Sigmoid colon (tissue), 7 donors: ENCODE results near the gene FNDC1. TPM values are rescaled to one million over a fixed set of nuclear protein-coding genes. Genes with fewer than 3 reads are reported as not detected.

Experiments
- DNase-seq: peaks from one replicate; pipeline ENCODE4 v3.0.0-alpha.2; 2019
- H3K27ac ChIP-seq, 4 donors: fragments of 200-600 bp; sonication (generic); one replicate each; pipeline ENCODE4 v1.5.1; 2016 to 2019; ENCODE audit warnings: mild to moderate bottlenecking in 1 of 4
- H3K27me3 ChIP-seq, 3 donors: fragments of 200-600 bp; sonication (generic); one replicate each; pipeline ENCODE4 v1.5.1; 2019; ENCODE audit warnings: mild to moderate bottlenecking in 1 of 3
- H3K36me3 ChIP-seq, 4 donors: fragments of 200-600 bp; sonication (generic); one replicate each; pipeline ENCODE4 v1.5.1; 2016 to 2019
- H3K4me1 ChIP-seq, 4 donors: fragments of 200-600 bp; sonication (generic); one replicate each; pipeline ENCODE4 v1.5.1; 2017 to 2019
- H3K4me3 ChIP-seq, 4 donors: fragments of 200-600 bp; sonication (generic); one replicate each; pipeline ENCODE4 v1.5.1; 2017 to 2019; ENCODE audit warnings: mild to moderate bottlenecking in 2 of 4, moderate library complexity in 1 of 4
- H3K9me3 ChIP-seq, 4 donors: fragments of 200-600 bp in 3 of 4; sonication (generic) in 3 of 4; one replicate each; pipeline versions ENCODE4 v1.5.1 to v1.6.1; 2013 to 2019
- CTCF ChIP-seq, 4 experiments: fragments of 450-650 bp in 3 of 4; fragments of 200-600 bp in 1 of 4; IDR thresholded peaks; one replicate each; pipeline ENCODE4 v1.5.1; 2016 to 2019; ENCODE audit warnings: antibody characterized with exemption in 4 of 4, mild to moderate bottlenecking in 3 of 4, moderate library complexity in 2 of 4
- EP300 ChIP-seq, 4 donors: sonication (generic); formaldehyde crosslinking; IDR thresholded peaks; one replicate each; pipeline ENCODE4 v1.6.1; 2017; ENCODE audit warnings: antibody characterized with exemption in 4 of 4
- POLR2A ChIP-seq, 2 donors: fragments of 450-650 bp; IDR thresholded peaks; one replicate each; pipeline ENCODE4 v1.6.1; 2016; ENCODE audit warnings: antibody characterized with exemption in 2 of 2, mild to moderate bottlenecking in 2 of 2, moderate library complexity in 2 of 2
- POLR2AphosphoS5 ChIP-seq, 4 donors: sonication (generic); formaldehyde crosslinking; IDR thresholded peaks; one replicate each; pipeline ENCODE4 v1.6.1; 2017; ENCODE audit warnings: antibody characterized with exemption in 4 of 4
- WGBS, 2 donors: extraction: QIAGEN DNeasy Blood & Tissue Kit; methylation state at CpG; one replicate each; pipeline ENCODE4 v1.1.7; 2013; 5-methylcytosine and 5-hydroxymethylcytosine counted together
- intact Hi-C: fragments of 100-400 bp; cut with DNase I; formaldehyde crosslinking; loops from one replicate; pipeline ENCODE4 v1.15.1; 2023
- polyA plus RNA-seq, 3 donors: library from polyadenylated mRNA; stranded (reverse); fragments of 200-250 nt; gene quantifications; one replicate each; pipeline ENCODE4 v1.2.3, GENCODE V29; 2013
- total RNA-seq, 4 donors: library from RNA; depleted of rRNA; stranded (reverse); fragments of >200 nt; gene quantifications; one replicate each; pipeline ENCODE4 v1.1.0, GENCODE V29; 2016
- donor health status: healthy with polysubstance abuse.
- donor health status: Bipolar disorder and iron deficiency.
- donor health status: healthy.

Gene FNDC1
- total and polyA plus RNA-seq, 7 donors = 0.89 to 19.8 (median 16.8) TPM; not detected in 2

- WGBS, 2 donors = 24 to 26% methylated on average over 9 of the region's 9 CpGs
- H3K4me1 ChIP-seq = no peaks in the 10 kb centered on the region
- no peak overlapping the region for H3K4me3 ChIP-seq
- H3K27ac ChIP-seq = no peak overlapping the region
- intact Hi-C loops = loop anchor here (1.0 to 10.0 kb wide), 2 partner anchors 93 to 430 kb away; no protein-coding TSS in a partner anchor
- TF ChIP-seq CTCF (IDR thresholded peaks at IDR 0.05) = peak; percentile 34 to 88 (median 72)
- TF ChIP-seq POLR2A (IDR thresholded peaks at IDR 0.05) = no peak
- no peaks in the 10 kb centered on the region for H3K27me3 ChIP-seq
- no peak for DNase-seq
- H3K36me3 ChIP-seq = no peaks in the 10 kb centered on the region
- H3K9me3 ChIP-seq = no peaks in the 10 kb centered on the region
Observed at GRCh38 chr6:159134701-159135364, 34.4 kb upstream of the FNDC1 start.

- intact Hi-C loops = loop anchor here (10.0 kb wide), 1 partner anchor 433 kb away; no protein-coding TSS in a partner anchor
- Histone ChIP-seq H3K36me3 (no peaks in the 10 kb centered on the region), H3K27me3 (no peaks in the 10 kb centered on the region), H3K4me1 (no peaks in the 10 kb centered on the region), H3K4me3 (no peak overlapping the region), H3K9me3 (no peaks in the 10 kb centered on the region), H3K27ac (no peak overlapping the region)
- no peak for DNase-seq
- WGBS, 2 donors = 75 to 85% methylated on average over 5 of the region's 5 CpGs
- TF ChIP-seq EP300 (IDR thresholded peaks at IDR 0.05) (no peak), CTCF (IDR thresholded peaks at IDR 0.05) (no peak), POLR2AphosphoS5 (IDR thresholded peaks at IDR 0.05) (no peak), POLR2A (IDR thresholded peaks at IDR 0.05) (no peak)
Observed at GRCh38 chr6:159137676-159138075, 31.5 kb upstream of the FNDC1 start.

DNA sequence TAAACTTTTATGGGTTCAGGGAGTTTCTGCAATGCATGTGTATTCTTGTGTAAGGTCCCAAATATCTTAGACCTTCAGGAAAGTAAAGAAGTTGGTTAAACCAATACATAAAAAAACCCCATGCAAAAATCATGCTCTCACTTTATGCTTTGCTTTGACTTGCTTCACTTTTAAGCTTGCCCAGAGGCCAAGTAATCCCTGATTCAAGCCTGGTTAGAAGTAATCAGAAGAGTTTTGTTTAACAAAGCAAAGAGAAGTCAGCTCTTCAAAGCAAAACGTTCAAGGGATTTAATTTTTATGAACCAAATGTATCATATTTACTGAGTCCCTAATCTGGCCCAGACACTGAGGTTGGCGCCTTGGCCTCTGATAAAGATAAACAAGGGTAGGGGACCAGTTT is 26.7 kb upstream of the FNDC1 start:
- 48 to 61% methylated on average over 2 of the region's 2 CpGs for WGBS, 2 donors
- no peaks in the 10 kb centered on the region for H3K4me1 ChIP-seq
- TF ChIP-seq CTCF (IDR thresholded peaks at IDR 0.05) (no peak), POLR2AphosphoS5 (IDR thresholded peaks at IDR 0.05) (no peak), EP300 (IDR thresholded peaks at IDR 0.05) (no peak), POLR2A (IDR thresholded peaks at IDR 0.05) (no peak)
- intact Hi-C loops = no loop called here
- H3K27me3 ChIP-seq = no peaks in the 10 kb centered on the region
- H3K4me3 ChIP-seq = no peak overlapping the region
- no peaks in the 10 kb centered on the region for H3K9me3 ChIP-seq
- H3K36me3 ChIP-seq = no peaks in the 10 kb centered on the region
- no peak overlapping the region for H3K27ac ChIP-seq
- DNase-seq = no peak

- 80 to 84% methylated on average over 6 of the region's 6 CpGs for WGBS, 2 donors
- H3K4me3 ChIP-seq = no peak overlapping the region
- H3K36me3 ChIP-seq = no peaks in the 10 kb centered on the region
- no peaks in the 10 kb centered on the region for H3K4me1 ChIP-seq
- no peak for DNase-seq
- no peak overlapping the region for H3K27ac ChIP-seq
- intact Hi-C loops = no loop called here
- no peak for TF ChIP-seq CTCF (IDR thresholded peaks at IDR 0.05)
- TF ChIP-seq POLR2AphosphoS5 (IDR thresholded peaks at IDR 0.05) = no peak
- TF ChIP-seq POLR2A (IDR thresholded peaks at IDR 0.05) = no peak
- no peak for TF ChIP-seq EP300 (IDR thresholded peaks at IDR 0.05)
- H3K9me3 ChIP-seq = no peaks in the 10 kb centered on the region
- no peaks in the 10 kb centered on the region for H3K27me3 ChIP-seq
Observed at GRCh38 chr6:159148641-159149040, 20.6 kb upstream of the FNDC1 start.

DNA sequence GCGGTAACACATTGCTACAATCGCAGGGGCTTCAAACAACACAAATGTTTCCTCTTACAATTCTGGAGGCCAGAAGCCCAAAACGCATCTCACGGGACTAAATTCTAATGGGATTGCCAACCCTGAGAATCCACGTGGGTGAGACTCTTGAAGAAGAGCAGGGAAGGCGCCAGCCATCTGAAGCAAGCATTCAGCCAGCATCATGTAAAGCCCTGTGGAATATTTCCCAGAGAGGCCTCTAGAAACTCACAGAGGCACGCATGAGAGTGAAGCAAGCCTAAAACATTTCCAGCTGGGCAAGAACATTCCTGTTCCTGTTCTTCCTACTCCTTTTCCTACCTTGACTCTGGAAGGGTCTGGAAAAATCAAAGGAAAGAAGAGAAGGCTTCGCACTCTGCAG is 19.6 kb upstream of the FNDC1 start:
- no peaks in the 10 kb centered on the region for H3K27me3 ChIP-seq
- 86 to 92% methylated on average over 8 of the region's 8 CpGs for WGBS, 2 donors
- H3K36me3 ChIP-seq = no peaks in the 10 kb centered on the region
- no peak overlapping the region for H3K4me3 ChIP-seq
- no peak overlapping the region for H3K27ac ChIP-seq
- TF ChIP-seq POLR2AphosphoS5 (IDR thresholded peaks at IDR 0.05) (no peak), CTCF (IDR thresholded peaks at IDR 0.05) (no peak), POLR2A (IDR thresholded peaks at IDR 0.05) (no peak), EP300 (IDR thresholded peaks at IDR 0.05) (no peak)
- intact Hi-C loops = no loop called here
- no peaks in the 10 kb centered on the region for H3K9me3 ChIP-seq
- H3K4me1 ChIP-seq = no peaks in the 10 kb centered on the region
- DNase-seq = no peak
